HepG2 (cell line): ENCODE results near the gene CCDC102B.

Experiments used
- DNMT1 ChIP-seq: sonication (generic); formaldehyde crosslinking; IDR thresholded peaks from 2 replicates; pipeline ENCODE4 v1.5.1; 2020; ENCODE audit warnings: mild to moderate bottlenecking, missing genetic modification reagents
- TEAD2 ChIP-seq: sonication (generic); formaldehyde crosslinking; IDR thresholded peaks from 2 replicates; pipeline ENCODE4 v1.9.0; 2021; ENCODE audit warnings: missing genetic modification reagents

DNA sequence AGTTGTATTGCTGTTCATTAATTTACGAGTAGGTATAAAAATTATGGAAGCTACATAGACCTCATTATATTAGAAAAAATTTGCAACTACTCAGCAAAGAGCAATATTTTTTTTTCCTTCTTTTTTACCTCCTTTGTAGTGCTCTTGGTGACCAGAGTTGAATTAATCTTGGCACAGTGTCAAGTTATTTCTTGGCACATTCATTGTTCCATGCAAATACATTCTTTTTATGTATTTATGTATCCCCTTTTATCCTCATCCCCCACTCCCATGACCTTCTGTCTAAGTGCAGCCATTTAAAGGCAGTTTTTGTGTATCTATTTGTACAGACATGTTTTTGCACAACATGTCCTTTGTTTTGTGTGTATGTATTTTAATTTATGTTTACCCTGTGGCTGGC is 224.5 kb downstream of the CCDC102B start:
- TF ChIP-seq TEAD2 (CRISPR knock-in tag) (no peak), DNMT1 (no peak)
